ENCODE data around the gene PGC. TPM values are rescaled to one million over a fixed set of nuclear protein-coding genes. Genes with fewer than 3 reads are reported as not detected.

PGC gene
- total and polyA plus RNA-seq, 9 of the 15 experiments (the other 6 are each of a cell fraction or from before 2014, with no cell fraction given) = 0.17 to 0.40 TPM; not detected in 7

DNA sequence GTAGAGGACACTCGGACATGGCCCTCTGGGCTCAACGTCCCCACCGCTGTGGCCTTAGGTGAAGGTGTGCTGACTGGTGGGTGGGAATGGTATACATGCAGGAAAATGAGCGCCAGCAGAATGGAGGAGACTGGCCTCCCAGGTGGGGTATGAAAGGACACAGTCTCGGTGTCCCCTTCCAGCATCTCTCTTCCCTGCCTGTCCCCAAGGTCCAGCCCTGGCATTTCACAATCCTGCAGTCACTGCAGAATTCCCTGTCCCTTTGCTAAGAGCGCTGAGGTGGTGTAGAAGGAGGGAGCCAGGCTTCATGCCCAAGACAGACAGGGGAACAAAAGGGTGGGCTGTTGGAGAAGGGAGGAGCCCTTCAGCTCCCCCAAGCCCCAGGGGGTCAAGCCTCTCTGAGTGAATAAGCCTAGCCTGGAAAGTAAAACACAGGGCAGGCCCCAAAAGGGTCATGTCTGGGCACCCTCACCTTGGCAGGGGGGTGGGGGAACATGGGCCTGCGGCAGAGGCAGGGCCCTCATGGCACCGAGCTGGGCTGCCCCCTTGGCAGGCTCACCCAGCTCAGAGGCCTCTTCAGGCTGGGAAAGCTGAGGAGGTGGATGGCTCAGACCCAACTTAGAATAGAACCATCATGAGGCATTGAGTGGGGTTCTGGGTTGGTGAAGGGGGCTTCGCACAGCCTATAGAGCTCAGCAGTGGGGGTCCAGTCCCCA is 35.7 kb downstream of the PGC start:
- ATAC-seq (no peak), DNase-seq (ENCODE audit: extremely low read depth in 1 of 4, low spot score in 3 of 4) (no peak), FAIRE-seq (no peak)
- H3K4me2 ChIP-seq (ENCODE audit: insufficient read depth, low read length) = no peak overlapping the region
- H3K79me2 ChIP-seq (ENCODE audit: control insufficient read depth, insufficient read depth, low read length) = no peaks in the 10 kb centered on the region
- intact Hi-C loops (cut with micrococcal nuclease) (no loop called here), in situ Hi-C loops (cut with MboI) (no loop called here)
- ChIA-PET CTCF (ENCODE audit: low intra/inter-chr PET ratio) (no interaction called here), POLR2A (interaction anchor here (0.6 to 2.0 kb wide), 2 partner anchors 12 to 15 kb away, joined by 3 to 6 read pairs; no protein-coding TSS in a partner anchor)
- no peak overlapping the region for H3K27ac ChIP-seq (ENCODE audit: extremely low read depth, low read depth, low read length)
- H4K20me1 ChIP-seq (replicated peaks; ENCODE audit: control insufficient read depth, insufficient read depth, low read length) = peaks cover 9% of the 10 kb centered on the region; the same call in 1 of the 2 replicates
- TF ChIP-seq ZNF274 (IDR thresholded peaks at IDR 0.05; ENCODE audit: borderline replicate concordance, low read depth, low read length) = no peak
- TF ChIP-seq HLTF (IDR thresholded peaks at IDR 0.05) = no peak
- no peak for TF ChIP-seq SMARCC2 (IDR thresholded peaks at IDR 0.05; ENCODE audit: low read depth)
- TF ChIP-seq, protein P1, sequence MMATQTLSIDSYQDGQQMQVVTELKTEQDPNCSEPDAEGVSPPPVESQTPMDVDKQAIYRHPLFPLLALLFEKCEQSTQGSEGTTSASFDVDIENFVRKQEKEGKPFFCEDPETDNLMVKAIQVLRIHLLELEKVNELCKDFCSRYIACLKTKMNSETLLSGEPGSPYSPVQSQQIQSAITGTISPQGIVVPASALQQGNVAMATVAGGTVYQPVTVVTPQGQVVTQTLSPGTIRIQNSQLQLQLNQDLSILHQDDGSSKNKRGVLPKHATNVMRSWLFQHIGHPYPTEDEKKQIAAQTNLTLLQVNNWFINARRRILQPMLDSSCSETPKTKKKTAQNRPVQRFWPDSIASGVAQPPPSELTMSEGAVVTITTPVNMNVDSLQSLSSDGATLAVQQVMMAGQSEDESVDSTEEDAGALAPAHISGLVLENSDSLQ (IDR thresholded peaks at IDR 0.05) = no peak
- TF ChIP-seq THRAP3 (IDR thresholded peaks at IDR 0.05; ENCODE audit: borderline replicate concordance) = no peak
- H2AFZ ChIP-seq (ENCODE audit: low read depth, low read length) = no peak overlapping the region
- H3K9me1 ChIP-seq (ENCODE audit: control insufficient read depth, insufficient read depth, low read length) = no peaks in the 10 kb centered on the region
- H3K9me3 ChIP-seq (replicated peaks; ENCODE audit: control insufficient read depth, insufficient read depth, low read depth, low read length) = no peaks in the 10 kb centered on the region
- no peak overlapping the region for H3K4me3 ChIP-seq
- no TSS peak for BruUV-seq (replicated peaks)
- peaks cover 0 to 17% of the 10 kb centered on the region in 2 experiments; a peak in 2 of 5 replicates for H3K4me1 ChIP-seq (replicated peaks in 1 of 2; ENCODE audit: control insufficient read depth in 2 of 2, insufficient read depth in 2 of 2, low read length in 2 of 2)
- peak overlapping the region in 1 of 2 experiments; percentile 7; a peak in 1 of 4 replicates for H3K9ac ChIP-seq (ENCODE audit: insufficient read depth in 1 of 2, low read depth in 2 of 2, low read length in 2 of 2)
- no peaks in the 10 kb centered on the region for H3K36me3 ChIP-seq (ENCODE audit: control insufficient read depth, insufficient read depth, low read length)
- 3% methylated on average over 9 of the region's 9 CpGs for WGBS (ENCODE audit: insufficient coverage, low coverage, missing lambda C conversion rate)
- H3K27me3 ChIP-seq (ENCODE audit: control insufficient read depth in 2 of 2, insufficient read depth in 2 of 2, low read length in 2 of 2) = peaks cover 2 to 50% of the 10 kb centered on the region in 2 experiments; a peak in 4 of 5 replicates
